DOHH2 (cell line): ENCODE results near the gene S100A3.

ENCODE experiments used
- H3F3A ChIP-seq: fragments of 200-600 bp; sonication (generic), shearing (Covaris generic); 2 replicates; pipeline ENCODE4 v1.6.0; 2016; ENCODE audit warnings: antibody characterized with exemption, mild to moderate bottlenecking; ENCODE audit not compliant: control insufficient read depth, insufficient read depth
- H3K27ac ChIP-seq: fragments of 200-600 bp; sonication (generic); 2 replicates; pipeline ENCODE4 v1.5.1; 2014; ENCODE audit warnings: low read depth, mild to moderate bottlenecking, low read length, moderate library complexity
- H3K27me3 ChIP-seq: fragments of 200-600 bp; sonication (generic); 2 replicates; pipeline ENCODE4 v1.6.1; 2014; ENCODE audit warnings: mild to moderate bottlenecking, low read length, mixed read lengths; ENCODE audit not compliant: control insufficient read depth
- H3K36me3 ChIP-seq: fragments of 200-600 bp; sonication (generic); 2 replicates; pipeline ENCODE4 v1.6.1; 2014; ENCODE audit warnings: mild to moderate bottlenecking, low read length, moderate library complexity, mixed read lengths; ENCODE audit not compliant: control insufficient read depth
- H3K4me1 ChIP-seq: fragments of 200-600 bp; sonication (generic); 2 replicates; pipeline ENCODE4 v1.6.1; 2014; ENCODE audit warnings: mild to moderate bottlenecking, low read length, mixed read lengths; ENCODE audit not compliant: control insufficient read depth
- H3K4me2 ChIP-seq: fragments of 200-600 bp; sonication (generic); 2 replicates; pipeline ENCODE4 v1.6.0; 2014; ENCODE audit warnings: mild to moderate bottlenecking, low read length, moderate library complexity
- H3K4me3 ChIP-seq: fragments of 200-600 bp; sonication (generic); 2 replicates; pipeline ENCODE4 v1.5.1; 2014; ENCODE audit warnings: mild to moderate bottlenecking, low read length, mixed read lengths
- H3K79me2 ChIP-seq: fragments of 200-600 bp; sonication (generic); 2 replicates; pipeline ENCODE4 v1.6.1; 2014; ENCODE audit warnings: mild to moderate bottlenecking, low read length, mixed read lengths; ENCODE audit not compliant: control insufficient read depth
- H3K9me2 ChIP-seq: fragments of 200-600 bp; sonication (generic); replicated peaks from 2 replicates; pipeline ENCODE4 v1.6.1; 2014; ENCODE audit warnings: mild to moderate bottlenecking, low read length, mixed read lengths; ENCODE audit not compliant: control insufficient read depth
- H3K9me3 ChIP-seq: fragments of 200-600 bp; sonication (generic); 2 replicates; pipeline ENCODE4 v1.6.1; 2014; ENCODE audit warnings: antibody characterized with exemption, low read length, mixed read lengths; ENCODE audit not compliant: control insufficient read depth, insufficient read depth
- H4K20me1 ChIP-seq: fragments of 200-600 bp; sonication (generic); 2 replicates; pipeline ENCODE4 v1.6.0; 2014; ENCODE audit warnings: low read depth, mild to moderate bottlenecking, antibody characterized with exemption, low read length, moderate library complexity; ENCODE audit not compliant: control insufficient read depth, insufficient read depth
- CTCF ChIP-seq: fragments of 200-600 bp; sonication (generic); IDR thresholded peaks from one replicate; pipeline ENCODE4 v1.5.1; 2014; ENCODE audit warnings: antibody characterized with exemption, mild to moderate bottlenecking, low read depth, low read length; ENCODE audit not compliant: poor library complexity, severe bottlenecking
- EZH2phosphoT487 ChIP-seq: fragments of 200-600 bp; sonication (generic); IDR thresholded peaks from 2 replicates; pipeline ENCODE4 v1.6.1; 2017; ENCODE audit warnings: borderline replicate concordance, mild to moderate bottlenecking, antibody characterized with exemption, low read length, moderate library complexity, mixed read lengths

The S100A3 gene

GRCh38 chr1:153506831-153507413 is 42.1 kb downstream of the S100A3 start:
- Histone ChIP-seq H3K27ac (no peak overlapping the region), H3K4me1 (peaks cover 5% of the 10 kb centered on the region; the same call in 1 of the 2 replicates)

GRCh38 chr1:153506386-153506785 is 42.7 kb downstream of the S100A3 start:
- Histone ChIP-seq H3K36me3 (no peaks in the 10 kb centered on the region), H3K4me1 (peaks cover 5% of the 10 kb centered on the region; the same call in 1 of the 2 replicates), H3K4me3 (no peak overlapping the region), H4K20me1 (no peaks in the 10 kb centered on the region), H3K4me2 (no peak overlapping the region), H3F3A (no peaks in the 10 kb centered on the region), H3K79me2 (no peaks in the 10 kb centered on the region), H3K27me3 (peaks cover 5% of the 10 kb centered on the region; the same call in 1 of the 2 replicates), H3K9me2 (no peaks in the 10 kb centered on the region), H3K9me3 (no peaks in the 10 kb centered on the region), H3K27ac (no peak overlapping the region)
- no peak for TF ChIP-seq CTCF
- TF ChIP-seq EZH2phosphoT487: no peak

More at GRCh38 chr1:153506831-153507413, 42.1 kb downstream of the S100A3 start:
- Histone ChIP-seq H4K20me1 (no peaks in the 10 kb centered on the region), H3K4me2 (no peak overlapping the region), H3K9me2 (no peaks in the 10 kb centered on the region), H3K79me2 (no peaks in the 10 kb centered on the region), H3K4me3 (no peak overlapping the region), H3K36me3 (no peaks in the 10 kb centered on the region), H3K9me3 (no peaks in the 10 kb centered on the region), H3K27me3 (peaks cover 3% of the 10 kb centered on the region; the same call in 1 of the 2 replicates), H3F3A (no peaks in the 10 kb centered on the region)
- TF ChIP-seq EZH2phosphoT487: no peak
- no peak for TF ChIP-seq CTCF

- Histone ChIP-seq H3K36me3 (no peaks in the 10 kb centered on the region), H3K4me1 (no peaks in the 10 kb centered on the region), H3K27me3 (peaks cover 5% of the 10 kb centered on the region; the same call in 1 of the 2 replicates), H3F3A (no peaks in the 10 kb centered on the region), H3K4me3 (no peak overlapping the region), H4K20me1 (no peaks in the 10 kb centered on the region), H3K4me2 (no peak overlapping the region), H3K27ac (no peak overlapping the region), H3K9me2 (no peaks in the 10 kb centered on the region), H3K79me2 (no peaks in the 10 kb centered on the region), H3K9me3 (no peaks in the 10 kb centered on the region)
- TF ChIP-seq CTCF (no peak), EZH2phosphoT487 (no peak)
Measured at GRCh38 chr1:153505576-153505975, 43.5 kb downstream of the S100A3 start.
